NB4 (cell line): Measurements from ENCODE around the gene STARD10.

Source experiments
- DNase-seq: peaks from one replicate; pipeline ENCODE4 v3.0.0; 2010; ENCODE audit warnings: low read depth
- H3K4me3 ChIP-seq: one replicate; pipeline ENCODE4 v1.5.1; 2011; ENCODE audit warnings: mild to moderate bottlenecking, low read depth, low read length, moderate library complexity
- MYC ChIP-seq: IDR thresholded peaks from 2 replicates; pipeline ENCODE4 v1.6.1; 2011; ENCODE audit warnings: low read depth, low read length
- POLR2A ChIP-seq: IDR thresholded peaks from 2 replicates; pipeline ENCODE4 v1.6.1; 2011; ENCODE audit warnings: mild to moderate bottlenecking; ENCODE audit not compliant: insufficient read length; ENCODE audit errors: extremely low read depth
- TF ChIP-seq, protein P1 (sequence below): IDR thresholded peaks from 2 replicates; pipeline ENCODE4 v1.6.1; 2011; ENCODE audit warnings: low read depth, low read length
- TF ChIP-seq, protein P2 (sequence below): IDR thresholded peaks from one replicate; pipeline ENCODE4 v1.5.1; 2012; ENCODE audit warnings: low read depth, low read length

Gene STARD10

DNA sequence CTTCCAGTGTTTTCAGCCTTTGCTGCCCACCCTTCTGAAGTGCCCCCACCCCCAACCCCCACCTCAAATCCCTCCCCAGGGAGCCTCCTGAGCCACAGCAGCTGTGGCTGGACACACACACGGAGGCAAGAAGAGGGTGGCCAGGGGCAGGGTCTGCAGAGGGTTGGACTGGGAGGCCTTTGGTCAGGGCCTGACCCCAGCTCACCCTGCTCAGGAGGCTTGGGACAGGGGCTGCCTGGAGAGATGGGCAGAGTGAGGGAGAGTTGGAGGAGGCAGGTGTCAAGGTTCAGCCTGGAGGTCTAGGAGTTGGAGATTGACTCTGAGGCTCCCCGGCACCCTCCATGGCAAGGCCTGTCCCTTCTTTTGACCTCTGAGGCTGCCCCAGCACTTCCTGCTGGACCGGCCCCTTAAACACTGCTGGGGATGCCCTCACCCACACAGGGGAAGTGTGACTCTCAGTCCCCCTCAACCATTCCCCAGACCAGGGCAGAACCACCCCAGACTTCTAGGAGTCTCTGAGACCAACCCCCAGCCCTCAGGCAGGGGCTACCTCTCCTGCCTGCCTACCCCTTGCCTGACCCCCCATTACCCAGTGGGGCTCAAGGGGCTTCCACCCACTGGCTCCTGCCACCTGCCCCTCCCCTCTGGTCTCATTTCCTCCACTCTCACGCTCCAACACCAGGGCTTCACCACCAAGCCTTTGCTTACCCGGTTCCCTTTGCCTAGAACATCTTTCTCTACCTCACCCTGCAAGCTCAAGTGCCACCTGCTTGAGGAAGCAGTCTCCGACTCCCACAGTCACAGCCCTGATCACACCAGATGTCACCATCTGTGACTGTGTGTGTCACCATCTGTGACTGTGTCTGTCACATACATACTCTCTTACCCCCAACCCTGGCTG is 50.3 kb downstream of the STARD10 start:
- no peak for TF ChIP-seq MYC
- TF ChIP-seq POLR2A = no peak
- TF ChIP-seq, protein P1, sequence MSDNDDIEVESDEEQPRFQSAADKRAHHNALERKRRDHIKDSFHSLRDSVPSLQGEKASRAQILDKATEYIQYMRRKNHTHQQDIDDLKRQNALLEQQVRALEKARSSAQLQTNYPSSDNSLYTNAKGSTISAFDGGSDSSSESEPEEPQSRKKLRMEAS = no peak
- TF ChIP-seq, protein P2, sequence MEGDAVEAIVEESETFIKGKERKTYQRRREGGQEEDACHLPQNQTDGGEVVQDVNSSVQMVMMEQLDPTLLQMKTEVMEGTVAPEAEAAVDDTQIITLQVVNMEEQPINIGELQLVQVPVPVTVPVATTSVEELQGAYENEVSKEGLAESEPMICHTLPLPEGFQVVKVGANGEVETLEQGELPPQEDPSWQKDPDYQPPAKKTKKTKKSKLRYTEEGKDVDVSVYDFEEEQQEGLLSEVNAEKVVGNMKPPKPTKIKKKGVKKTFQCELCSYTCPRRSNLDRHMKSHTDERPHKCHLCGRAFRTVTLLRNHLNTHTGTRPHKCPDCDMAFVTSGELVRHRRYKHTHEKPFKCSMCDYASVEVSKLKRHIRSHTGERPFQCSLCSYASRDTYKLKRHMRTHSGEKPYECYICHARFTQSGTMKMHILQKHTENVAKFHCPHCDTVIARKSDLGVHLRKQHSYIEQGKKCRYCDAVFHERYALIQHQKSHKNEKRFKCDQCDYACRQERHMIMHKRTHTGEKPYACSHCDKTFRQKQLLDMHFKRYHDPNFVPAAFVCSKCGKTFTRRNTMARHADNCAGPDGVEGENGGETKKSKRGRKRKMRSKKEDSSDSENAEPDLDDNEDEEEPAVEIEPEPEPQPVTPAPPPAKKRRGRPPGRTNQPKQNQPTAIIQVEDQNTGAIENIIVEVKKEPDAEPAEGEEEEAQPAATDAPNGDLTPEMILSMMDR = no peak
- H3K4me3 ChIP-seq = no peak overlapping the region
- peak; percentile 47 for DNase-seq

DNA sequence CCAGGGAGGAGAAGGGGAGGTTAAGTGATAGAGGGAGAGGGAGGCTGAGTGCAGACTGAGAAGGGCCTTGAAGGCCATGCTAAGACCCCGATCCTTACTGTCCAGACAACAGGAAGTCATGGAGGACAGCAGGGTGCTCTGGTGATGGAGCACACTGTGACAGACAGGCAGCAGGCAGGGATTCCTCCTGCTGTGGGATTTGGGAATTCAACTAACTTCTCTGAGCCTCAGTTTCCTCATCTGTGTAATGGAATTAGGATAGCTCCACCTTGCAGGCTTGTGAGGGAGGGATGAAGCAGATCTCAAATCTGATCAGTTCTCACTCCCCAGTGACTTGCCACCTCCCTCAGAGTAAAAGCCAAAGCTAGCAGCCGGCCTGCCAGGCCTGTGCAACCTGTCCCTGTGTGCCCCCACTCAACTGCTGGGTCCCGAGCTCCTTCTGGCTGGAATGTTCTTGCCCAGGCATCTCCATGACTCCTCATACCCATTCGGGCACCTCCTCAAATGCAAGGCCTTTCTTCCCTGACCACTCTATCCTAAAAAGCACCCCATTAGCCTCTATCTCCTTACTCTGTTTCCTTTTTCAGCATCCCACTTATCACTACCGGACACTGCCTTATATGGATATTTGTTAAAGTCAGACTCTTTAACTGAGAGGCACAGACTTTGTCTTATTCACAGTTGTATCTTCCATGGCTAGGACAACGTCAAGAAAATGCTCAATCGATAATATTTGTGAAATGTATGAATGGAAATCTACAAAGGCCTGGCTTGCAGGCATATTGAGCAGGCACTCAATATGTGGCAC is 51.1 kb downstream of the STARD10 start:
- TF ChIP-seq, protein P2 = no peak
- no peak for TF ChIP-seq MYC
- TF ChIP-seq, protein P1 = no peak

DNA sequence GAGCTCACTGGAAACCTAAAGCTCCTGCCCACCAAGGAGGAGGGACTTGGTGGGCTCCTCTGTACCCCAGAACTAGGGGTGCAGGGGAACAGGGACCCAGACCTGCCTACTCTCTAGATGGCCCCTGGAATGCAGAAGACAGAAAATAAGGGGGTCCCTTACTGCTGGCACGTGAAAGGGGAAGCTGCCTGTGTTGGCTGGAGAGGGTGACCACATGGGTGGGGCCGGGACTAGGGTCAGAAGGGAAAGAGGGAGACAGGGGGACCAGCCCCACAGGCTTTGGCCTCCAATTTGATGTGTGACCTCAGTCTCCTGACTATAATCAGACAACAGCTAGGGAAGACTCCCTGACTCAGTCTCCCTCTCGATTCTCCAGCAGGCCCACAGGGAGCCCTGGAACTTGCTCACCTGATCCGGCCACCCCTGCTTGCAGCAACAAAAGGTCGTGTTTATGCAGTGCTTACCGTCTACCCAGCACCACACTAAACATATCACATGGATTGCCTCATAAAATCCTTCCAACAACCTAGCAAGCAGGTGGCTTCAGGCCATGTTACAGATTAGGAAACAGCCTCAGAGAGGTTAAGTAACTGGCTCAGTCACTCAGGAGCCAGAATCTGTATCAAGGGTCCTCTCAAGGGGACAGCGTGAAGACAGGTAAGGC is 51.9 kb downstream of the STARD10 start:
- H3K4me3 ChIP-seq = no peak overlapping the region
- TF ChIP-seq, protein P1 = peak; percentile 38; the same call in 1 of the 2 replicates
- no peak for TF ChIP-seq POLR2A
- peak; percentile 60 for DNase-seq

More for the DNA sequence above, 51.1 kb downstream of the STARD10 start:
- DNase-seq = no peak
- no peak overlapping the region for H3K4me3 ChIP-seq

DNA sequence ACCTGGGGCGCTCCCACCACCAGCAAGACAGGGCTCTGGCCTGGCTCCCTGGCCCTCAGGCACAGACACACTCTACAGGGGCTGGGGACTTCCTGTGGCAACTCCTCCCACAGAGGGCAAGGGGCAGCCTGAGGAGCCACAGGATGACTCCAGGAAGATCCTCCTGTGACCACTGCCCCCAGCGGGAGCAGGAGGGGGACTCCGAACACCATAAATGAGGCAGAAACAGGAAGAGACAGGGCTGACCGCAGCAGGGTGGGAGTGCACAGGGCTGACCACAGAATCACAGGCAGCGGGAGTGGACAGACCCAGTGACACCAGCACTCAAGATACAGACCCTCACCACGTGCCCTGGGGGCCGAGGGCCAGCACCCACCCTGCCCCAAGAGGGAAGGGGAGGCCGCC is 52.4 kb downstream of the STARD10 start:
- DNase-seq = peak; percentile 97
- no peak overlapping the region for H3K4me3 ChIP-seq
- TF ChIP-seq, protein P2 = peak; percentile 2
- TF ChIP-seq POLR2A (no peak), MYC (peak; percentile 90)
- TF ChIP-seq, protein P1 = peak; percentile 92

DNA sequence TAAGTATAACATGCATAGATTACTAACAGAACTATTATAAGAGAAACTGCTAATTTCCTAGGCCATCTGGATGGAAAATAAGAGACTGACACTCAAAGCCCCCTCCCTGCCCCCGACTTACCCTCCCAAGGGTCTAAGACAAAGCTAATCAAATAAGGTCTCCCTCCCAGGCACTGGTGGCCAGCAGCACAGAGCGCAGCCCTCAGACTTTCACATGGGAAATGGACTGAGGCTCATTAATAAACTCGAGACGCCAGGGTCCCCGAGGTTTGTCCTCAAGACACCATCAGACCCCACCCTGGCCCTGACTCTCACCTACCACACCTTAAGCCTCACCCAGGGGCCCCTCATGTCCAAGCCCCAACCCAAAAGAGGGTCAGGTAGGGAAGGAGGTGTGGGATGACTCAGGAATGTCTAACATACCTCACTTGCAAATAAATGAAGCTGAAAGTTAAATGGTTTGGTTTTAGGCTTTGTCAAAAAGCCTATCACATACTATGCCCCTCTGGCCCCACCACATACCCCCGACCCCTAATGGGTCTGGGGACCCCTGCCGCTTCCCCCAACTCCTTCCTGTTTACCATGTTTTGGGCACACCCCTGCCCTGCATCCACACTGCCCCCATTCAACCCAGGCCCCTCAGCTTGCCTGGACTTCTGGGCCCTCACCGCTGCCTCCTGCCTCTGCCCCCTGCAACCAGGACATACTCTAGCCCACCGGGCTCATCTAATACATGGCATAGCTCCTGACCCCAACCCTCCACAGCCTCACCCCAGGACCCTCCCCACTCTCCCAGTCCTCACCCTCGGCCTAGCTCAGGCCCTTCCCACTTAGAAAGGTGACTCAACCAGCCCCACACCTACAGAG is 53.1 kb downstream of the STARD10 start:
- DNase-seq = no peak
- H3K4me3 ChIP-seq = no peak overlapping the region
- TF ChIP-seq MYC (no peak), POLR2A (no peak)
- TF ChIP-seq, protein P1 = no peak
- TF ChIP-seq, protein P2 = no peak
